Right lung (tissue), 5 donors: ENCODE data around the gene ZCCHC7. TPM values are rescaled to one million over a fixed set of nuclear protein-coding genes. Genes with fewer than 3 reads are reported as not detected.
"Not testable (repeated sequence)": the region's sequence is repeated elsewhere in the genome, so short reads cannot be mapped to it uniquely, and the experiment has no call there.

Experiments used
- DNase-seq, 2 donors: peaks; one replicate each; pipeline ENCODE4 v3.0.0-alpha.2; 2013
- polyA plus RNA-seq, 5 donors: library from polyadenylated mRNA; unstranded; fragments of 120-200 nt; gene quantifications; one replicate each; pipeline versions ENCODE4 v1.2.1 to v1.2.3, GENCODE V29; 2013; ENCODE audit warnings: inconsistent platforms in 1 of 5, low replicate concordance in 1 of 5; ENCODE audit not compliant: insufficient read length in 5 of 5, insufficient read depth in 1 of 5

ZCCHC7 gene
- polyA plus RNA-seq, 5 donors = 18.2 to 24.5 (median 24.3) TPM

DNA sequence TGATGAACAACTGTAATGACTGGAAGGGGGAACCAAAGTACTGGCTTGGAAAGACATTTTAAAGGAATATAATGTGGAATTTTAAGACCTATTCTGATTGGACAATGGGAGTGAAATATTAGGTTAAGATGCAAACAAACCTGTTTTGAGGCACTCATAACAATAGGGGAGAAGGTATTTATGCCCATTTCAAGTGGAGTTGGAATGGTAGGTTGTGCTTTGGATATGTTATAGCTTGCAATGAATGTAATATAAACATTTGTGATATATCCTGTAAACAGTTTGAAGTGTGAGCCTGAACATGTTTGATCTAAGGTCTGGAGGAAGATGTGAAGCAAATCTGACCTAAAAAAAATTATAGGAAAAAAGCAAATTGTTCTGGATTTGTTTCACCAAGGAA lies 172.5 kb downstream of the ZCCHC7 start:
- no peak for DNase-seq

DNA sequence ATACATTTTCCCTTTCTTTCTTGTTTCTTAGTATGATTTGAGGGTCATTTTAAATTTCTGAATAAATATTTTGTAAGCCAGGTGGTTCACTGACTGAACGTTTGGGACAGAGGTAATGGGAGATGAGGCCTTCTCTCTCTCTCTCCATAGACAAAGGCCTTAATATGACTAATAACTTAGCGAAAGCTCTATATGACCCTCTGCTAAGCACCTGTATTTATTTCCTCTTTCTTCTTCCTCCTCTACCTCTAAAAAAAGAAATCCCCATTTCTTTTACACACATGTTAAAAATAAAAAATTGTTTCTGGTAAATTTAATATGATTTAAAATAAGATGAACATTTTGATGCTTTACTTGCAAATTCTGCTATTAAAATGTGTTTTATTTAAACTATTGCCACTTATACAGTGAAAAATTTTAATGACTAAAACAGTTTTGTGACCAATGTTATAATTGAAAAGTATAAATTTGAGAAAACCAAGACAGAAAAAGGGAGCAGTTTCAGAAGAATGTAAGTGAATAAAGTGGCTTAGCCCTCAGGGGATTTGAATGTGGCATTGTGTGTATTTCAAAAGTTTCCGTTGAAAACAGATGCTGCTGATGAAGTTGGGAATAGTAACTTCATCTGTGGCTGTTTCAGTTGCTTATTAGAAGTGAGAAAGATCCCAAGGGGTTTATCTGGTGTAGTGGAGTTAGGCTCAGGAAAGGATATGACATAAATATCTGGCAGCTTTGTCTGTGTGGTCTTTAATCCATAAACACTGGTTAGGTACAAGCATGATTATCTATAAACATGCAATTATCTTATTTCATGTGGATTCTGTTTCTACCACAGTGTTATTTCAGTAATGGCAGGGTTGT lies 173.5 kb downstream of the ZCCHC7 start:
- DNase-seq = no peak

DNA sequence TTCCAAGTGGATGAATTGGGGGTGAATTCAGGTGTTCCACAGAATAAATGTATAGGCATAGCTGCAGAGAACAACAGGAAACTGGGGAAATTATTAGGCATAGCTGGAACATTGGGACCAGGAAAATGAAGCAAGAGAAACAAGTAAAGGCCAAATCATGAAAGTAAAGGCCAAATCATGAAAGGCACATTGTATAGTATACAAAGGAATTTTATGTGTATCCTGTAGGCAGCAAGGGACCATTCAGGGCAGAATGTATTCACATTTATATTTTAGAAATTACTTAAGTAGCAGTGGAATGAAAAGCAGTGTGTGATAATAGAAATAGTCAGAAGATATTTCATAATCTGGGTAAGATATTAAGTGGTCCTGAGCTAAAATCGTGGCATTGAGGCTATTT lies 174.8 kb downstream of the ZCCHC7 start:
- no peak for DNase-seq

DNA sequence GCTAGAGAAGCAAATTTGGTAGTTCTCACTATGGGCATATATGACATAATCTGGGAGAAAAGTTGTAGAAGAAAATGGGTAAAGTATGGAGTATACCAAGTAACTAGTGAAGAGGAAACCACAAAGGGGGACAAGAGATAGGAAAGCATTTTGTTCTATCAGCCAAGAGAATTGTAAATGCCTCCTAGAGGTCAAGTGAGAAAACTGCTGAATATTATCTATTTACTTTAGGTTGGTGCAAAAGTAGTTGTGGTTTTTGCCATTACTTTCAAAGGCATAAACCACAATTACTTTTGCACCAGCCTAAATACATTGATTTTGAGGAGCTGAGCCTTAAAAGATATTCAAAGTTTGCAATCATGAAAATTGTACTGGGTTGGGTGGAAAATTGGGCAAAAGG lies 175.4 kb downstream of the ZCCHC7 start:
- no peak for DNase-seq

DNA sequence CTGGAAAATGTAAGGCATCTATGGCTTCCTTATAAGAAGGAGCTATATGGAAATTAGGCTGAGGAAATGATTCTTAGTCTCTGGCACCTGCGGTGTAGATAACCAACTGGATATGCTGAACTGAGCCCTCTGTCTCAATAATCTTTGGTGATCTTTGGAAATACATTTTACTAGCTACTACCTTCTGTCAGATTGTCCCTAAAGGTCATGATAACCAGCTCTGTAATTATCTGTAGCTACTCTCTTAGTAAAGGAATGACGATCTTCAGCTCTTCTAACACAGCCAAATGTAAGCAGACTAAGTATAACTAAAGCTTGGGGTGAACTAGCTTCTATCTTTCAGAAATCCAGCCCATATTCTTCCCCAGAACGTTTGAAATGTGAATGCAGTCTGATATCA lies 177.2 kb downstream of the ZCCHC7 start:
- no peak for DNase-seq

- DNase-seq = no peak
Measured at GRCh38 chr9:37300620-37301019, 180.2 kb downstream of the ZCCHC7 start.

DNA sequence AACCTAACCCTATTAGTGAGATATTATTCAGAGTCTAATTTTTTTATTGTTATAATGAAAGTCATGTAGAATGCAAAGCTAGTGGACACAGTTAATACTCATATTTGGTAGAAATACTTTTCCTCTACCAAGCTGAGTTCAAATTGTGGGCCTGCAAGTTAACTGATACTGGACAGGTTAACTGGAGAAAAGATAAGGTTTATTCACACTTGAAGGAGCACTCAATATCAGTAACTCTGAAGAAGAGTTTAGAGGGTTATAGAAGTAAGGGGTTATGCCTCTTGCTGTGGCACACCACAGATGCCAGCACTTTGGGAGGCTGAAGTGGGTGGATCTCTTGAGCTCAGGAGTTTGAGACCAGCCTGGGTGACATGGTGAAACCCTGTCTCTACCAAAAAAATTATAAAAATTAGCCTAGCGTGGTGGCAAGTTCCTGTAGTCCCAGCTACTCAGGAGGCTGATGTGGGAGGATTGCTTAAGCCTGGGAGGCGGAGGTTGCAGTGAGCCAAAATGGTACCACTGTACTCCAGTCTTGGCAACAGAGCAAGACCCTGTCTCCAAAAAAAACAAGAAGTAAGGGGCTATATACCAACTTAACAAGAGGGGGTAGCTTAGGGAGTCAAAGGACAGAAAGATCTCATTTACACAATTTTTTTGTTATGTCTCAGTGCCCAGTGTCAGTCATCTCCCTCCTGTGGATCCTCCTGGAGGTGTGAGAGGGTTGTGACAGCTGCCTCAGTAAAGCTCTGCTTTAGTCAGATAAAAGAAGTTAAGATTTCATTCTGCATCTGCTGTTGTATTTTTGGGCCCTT lies 180.9 kb downstream of the ZCCHC7 start:
- no peak for DNase-seq

DNA sequence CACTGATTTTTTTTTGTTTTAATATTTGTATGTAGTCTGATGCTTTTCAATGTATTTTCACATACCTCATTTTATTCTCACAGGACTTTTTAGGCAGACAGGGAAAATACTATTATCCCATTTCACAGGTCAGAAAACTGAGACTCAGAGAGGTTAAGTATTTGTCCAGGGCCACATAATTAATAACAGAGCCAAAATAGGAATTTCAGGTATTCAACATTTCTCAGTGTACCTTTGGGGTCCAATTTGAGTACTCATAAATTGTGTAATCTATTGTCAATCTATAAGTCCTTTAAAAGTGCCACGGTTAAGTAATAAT lies 181.4 kb downstream of the ZCCHC7 start:
- DNase-seq = no peak

DNA sequence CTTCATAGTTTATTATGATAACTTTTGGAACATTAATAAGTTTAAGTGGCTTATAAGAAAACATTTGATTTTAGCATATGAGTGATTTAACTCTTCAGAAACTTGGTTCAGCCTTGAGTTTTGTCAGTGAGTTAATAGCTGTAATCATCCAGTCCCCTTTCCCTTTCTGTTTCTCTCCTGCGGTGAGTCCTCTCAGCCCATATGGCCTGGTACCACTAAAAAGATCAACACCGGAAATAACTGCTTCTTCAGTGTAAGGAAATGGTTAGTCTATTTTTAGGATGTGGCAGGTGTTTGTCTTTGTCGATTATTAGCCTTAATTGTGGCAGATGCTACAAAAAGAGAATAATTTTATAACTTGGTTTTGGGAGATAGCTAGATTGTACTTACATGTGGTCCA lies 181.9 kb downstream of the ZCCHC7 start:
- DNase-seq = no peak

GRCh38 chr9:37303272-37303671 lies 182.9 kb downstream of the ZCCHC7 start:
- not testable (repeated sequence) for DNase-seq

DNA sequence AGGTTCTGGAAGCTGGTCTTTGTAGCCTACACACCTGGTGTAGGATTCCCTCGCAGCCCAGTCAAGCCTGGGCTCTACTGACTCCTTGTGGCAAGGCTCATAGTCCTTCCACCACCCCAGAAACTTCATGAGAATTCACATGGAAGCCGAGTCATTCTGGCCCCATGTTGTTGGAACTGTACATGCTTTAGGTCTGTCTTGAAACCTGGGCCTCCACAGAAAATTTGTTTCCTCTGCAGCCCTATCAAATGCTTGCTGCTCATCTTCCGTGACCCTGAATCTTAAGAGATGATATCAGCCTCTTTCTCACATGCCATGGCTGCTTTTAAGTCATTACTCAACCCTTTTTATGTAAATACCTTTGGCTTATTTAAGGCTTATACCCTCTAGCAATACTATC lies 188.8 kb downstream of the ZCCHC7 start:
- DNase-seq = no peak

- no peak for DNase-seq
Measured at GRCh38 chr9:37311938-37312708, 191.7 kb downstream of the ZCCHC7 start.

GRCh38 chr9:37324261-37324683 lies 203.9 kb downstream of the ZCCHC7 start:
- peak; percentile 31 to 35 for DNase-seq

DNA sequence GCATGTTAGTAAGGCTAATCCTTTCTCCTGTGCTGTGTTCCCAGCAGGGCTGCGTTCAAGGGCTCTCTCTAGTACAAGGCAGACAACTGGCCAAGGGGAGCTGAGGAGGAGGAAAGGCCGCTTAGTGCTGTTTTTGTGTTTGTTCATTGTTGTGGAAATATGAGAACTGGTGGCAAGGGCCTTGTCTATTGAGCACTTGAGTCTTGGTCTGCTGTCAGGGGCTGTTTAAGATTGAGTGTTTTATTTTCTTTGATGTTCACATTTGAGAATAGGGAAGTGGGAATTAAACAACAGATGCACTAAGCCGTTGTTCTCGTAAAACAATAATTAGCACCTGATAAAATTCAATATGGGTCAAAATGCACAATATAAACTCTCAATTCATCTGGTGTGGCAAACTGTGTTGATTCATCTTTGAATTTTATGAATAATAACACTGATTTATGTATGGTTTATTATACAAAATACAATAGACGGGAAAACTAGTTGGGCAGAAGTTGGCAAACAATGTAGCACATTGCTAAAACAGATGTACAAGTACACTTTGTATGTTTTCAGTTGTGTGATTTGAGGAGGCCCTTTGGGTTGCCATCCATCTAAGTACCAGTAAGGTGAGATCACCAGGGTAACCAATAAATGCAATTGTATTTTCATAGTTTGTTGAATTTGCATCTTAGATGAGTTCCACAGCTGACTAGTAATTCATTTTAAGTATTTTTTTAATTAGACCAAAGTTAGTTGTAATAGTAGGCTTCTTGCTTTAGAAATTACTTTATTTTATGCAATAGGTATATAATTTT lies 204.5 kb downstream of the ZCCHC7 start:
- DNase-seq = no peak

DNA sequence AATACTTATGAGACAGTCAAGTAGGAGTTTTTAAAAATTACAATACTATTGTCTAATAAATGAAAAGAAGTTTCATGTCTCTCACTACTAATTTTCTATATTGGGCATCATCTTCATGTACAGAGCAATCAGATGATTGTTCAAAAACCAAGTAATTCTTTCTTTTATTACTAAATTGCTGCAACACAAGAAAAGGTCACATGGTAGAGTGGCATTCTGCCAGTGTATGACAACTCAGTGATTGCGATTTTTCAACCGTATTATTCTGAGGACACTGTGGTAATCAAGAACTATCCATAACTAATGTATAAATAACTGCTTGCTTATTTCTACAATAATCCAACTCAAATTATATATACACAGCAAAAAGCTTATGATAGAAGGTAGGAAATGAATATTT lies 205.4 kb downstream of the ZCCHC7 start:
- no peak for DNase-seq

GRCh38 chr9:37327553-37327952 lies 207.2 kb downstream of the ZCCHC7 start:
- no peak for DNase-seq

- no peak for DNase-seq
Measured at GRCh38 chr9:37328556-37329227, 208.3 kb downstream of the ZCCHC7 start.

GRCh38 chr9:37329576-37329975 lies 209.2 kb downstream of the ZCCHC7 start:
- DNase-seq = no peak

DNA sequence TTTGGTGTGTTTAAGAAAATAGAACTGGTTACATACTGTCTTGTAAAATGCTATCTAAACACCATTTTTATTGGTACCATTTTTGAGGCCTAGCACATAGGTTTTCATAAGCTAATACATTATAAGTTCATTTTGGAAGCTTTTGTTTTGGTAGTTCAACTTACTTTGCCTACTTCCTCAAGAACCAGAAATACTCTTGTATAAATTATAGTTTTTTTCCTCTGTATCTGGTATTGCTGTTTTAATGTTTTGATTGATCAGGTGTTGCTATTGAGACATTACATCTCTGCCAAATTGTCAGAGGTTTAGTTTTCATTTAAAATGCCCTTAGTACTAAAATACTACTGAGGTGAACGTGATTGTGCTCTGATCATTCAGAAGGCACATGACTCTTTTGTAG lies 211.5 kb downstream of the ZCCHC7 start:
- no peak for DNase-seq

DNA sequence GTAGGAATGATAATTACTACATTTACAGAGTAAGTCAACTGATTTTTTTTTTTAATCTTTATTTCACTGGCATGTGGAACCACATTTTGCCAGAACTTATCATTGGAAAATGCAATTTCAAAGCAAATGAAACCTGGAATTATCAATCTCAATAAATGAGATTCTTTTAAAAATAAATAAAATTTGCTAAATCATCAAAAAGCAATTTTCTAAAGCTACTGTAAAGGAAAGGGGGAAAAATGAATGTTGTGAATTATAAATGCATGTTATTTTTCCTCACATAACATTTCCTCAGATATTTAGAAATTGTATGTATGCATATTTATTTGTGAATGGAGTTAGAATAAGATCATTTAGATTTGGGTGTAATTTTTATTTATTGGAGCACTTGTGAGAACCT lies 212.2 kb downstream of the ZCCHC7 start:
- DNase-seq = no peak

GRCh38 chr9:37333288-37333687 lies 212.9 kb downstream of the ZCCHC7 start:
- no peak for DNase-seq
